Body of pancreas (tissue), 4 donors: Measurements from ENCODE around the gene LMNA. TPM values are rescaled to one million over a fixed set of nuclear protein-coding genes. Genes with fewer than 3 reads are reported as not detected.

Experiments used
- ATAC-seq: fragments of 150-250 bp; one replicate; pipeline ENCODE4 v1.9.1; 2016
- DNase-seq, 4 donors: peaks; one replicate each; pipeline ENCODE4 v3.0.0-alpha.2; 2019
- H3K27ac ChIP-seq, 4 donors: fragments of 200-600 bp; sonication (generic); 1 replicate in 3 of 4; 2 replicates in 1 of 4; pipeline versions ENCODE4 v1.5.1 to v1.6.1; 2016 to 2019; ENCODE audit warnings: mild to moderate bottlenecking in 1 of 4, mixed read lengths in 1 of 4, moderate library complexity in 1 of 4
- H3K27me3 ChIP-seq, 2 donors: fragments of 200-600 bp; sonication (generic); one replicate each; pipeline ENCODE4 v1.6.0; 2016; ENCODE audit warnings: mild to moderate bottlenecking in 1 of 2
- H3K36me3 ChIP-seq, 2 donors: fragments of 200-600 bp; sonication (generic); replicated peaks in 1 of 2; 2 replicates each; pipeline ENCODE4 v1.5.1; 2016; ENCODE audit warnings: low read depth in 2 of 2; ENCODE audit not compliant: insufficient read depth in 1 of 2
- H3K4me1 ChIP-seq: fragments of 200-600 bp; sonication (generic); one replicate; pipeline ENCODE4 v1.6.0; 2016
- H3K4me3 ChIP-seq, 2 donors: fragments of 200-600 bp; sonication (generic); 1 replicate in 1 of 2; 2 replicates in 1 of 2; pipeline ENCODE4 v1.5.1; 2016 to 2019
- H3K9me3 ChIP-seq, 3 donors: fragments of 200-600 bp; sonication (generic); 1 replicate in 2 of 3; 2 replicates in 1 of 3; pipeline ENCODE4 v1.5.1; 2016
- POLR2A ChIP-seq, 3 donors: fragments of 450-650 bp; IDR thresholded peaks; one replicate each; pipeline ENCODE4 v1.6.1; 2016; ENCODE audit warnings: antibody characterized with exemption in 3 of 3, mild to moderate bottlenecking in 2 of 3
- WGBS, 2 donors: methylation state at CpG; one replicate each; pipeline ENCODE4 v1.1.5; 2017; 5-methylcytosine and 5-hydroxymethylcytosine counted together
- intact Hi-C: fragments of 100-400 bp; cut with DNase I; formaldehyde crosslinking; loops from one replicate; pipeline ENCODE4 v1.15.1; 2023
- total RNA-seq, 2 donors: library from RNA; depleted of rRNA; stranded (reverse); fragments of >200 nt; gene quantifications; one replicate each; pipeline ENCODE4 v1.1.0, GENCODE V29; 2016
- TF ChIP-seq, protein P1 (sequence below), 7 experiments: fragments of 450-650 bp in 4 of 7; fragments of 200-600 bp in 3 of 7; sonication (generic) in 3 of 7; IDR thresholded peaks; one replicate each; pipeline ENCODE4 v1.5.1; 2016 to 2019; ENCODE audit warnings: antibody characterized with exemption in 7 of 7

LMNA gene
- total RNA-seq, 2 donors from 2014 or later = 152 to 186 TPM

DNA sequence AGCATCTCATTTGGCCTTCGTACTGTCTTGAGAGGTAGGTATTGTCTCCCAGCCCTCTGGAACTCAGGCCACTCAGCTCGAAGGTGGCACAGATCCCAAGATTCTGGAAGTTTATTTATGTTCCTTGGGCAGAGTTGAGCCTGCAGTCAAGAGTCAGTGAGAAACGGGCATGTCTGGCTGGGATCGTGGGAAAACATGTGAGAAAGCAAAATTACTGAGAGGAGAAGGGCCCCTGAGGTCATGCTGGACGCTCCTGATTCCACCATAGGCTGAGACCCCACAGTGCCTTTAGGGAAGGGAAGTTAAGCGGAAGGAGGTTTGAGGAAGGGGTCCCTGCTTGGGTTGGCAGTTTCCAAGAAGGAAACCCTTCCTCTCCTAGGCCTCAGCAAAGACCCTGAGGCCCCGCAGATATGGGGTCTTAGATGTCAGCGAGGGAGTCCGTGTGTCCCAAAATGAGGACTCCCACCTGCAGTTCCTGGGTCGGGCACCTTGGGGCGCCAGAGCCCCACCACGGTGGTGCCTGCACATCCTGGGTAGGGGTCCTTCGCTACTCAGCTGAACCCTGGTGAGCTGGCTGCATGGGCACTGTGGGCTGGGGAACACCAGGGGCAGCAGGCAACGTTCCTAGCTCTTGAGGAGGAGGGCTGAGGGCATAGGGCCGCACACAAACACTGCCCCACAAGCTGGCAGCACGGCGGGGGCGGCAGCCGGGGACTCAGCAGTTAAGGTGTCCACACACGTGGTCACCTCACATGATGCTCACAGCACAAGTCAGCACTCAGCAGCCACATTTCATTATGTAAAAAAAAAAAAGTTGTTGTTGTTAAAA is 26.6 kb downstream of the LMNA start:
- intact Hi-C loops = no loop called here
- TF ChIP-seq, protein P1, sequence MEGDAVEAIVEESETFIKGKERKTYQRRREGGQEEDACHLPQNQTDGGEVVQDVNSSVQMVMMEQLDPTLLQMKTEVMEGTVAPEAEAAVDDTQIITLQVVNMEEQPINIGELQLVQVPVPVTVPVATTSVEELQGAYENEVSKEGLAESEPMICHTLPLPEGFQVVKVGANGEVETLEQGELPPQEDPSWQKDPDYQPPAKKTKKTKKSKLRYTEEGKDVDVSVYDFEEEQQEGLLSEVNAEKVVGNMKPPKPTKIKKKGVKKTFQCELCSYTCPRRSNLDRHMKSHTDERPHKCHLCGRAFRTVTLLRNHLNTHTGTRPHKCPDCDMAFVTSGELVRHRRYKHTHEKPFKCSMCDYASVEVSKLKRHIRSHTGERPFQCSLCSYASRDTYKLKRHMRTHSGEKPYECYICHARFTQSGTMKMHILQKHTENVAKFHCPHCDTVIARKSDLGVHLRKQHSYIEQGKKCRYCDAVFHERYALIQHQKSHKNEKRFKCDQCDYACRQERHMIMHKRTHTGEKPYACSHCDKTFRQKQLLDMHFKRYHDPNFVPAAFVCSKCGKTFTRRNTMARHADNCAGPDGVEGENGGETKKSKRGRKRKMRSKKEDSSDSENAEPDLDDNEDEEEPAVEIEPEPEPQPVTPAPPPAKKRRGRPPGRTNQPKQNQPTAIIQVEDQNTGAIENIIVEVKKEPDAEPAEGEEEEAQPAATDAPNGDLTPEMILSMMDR (IDR thresholded peaks at IDR 0.05) = peak in 6 of 7 experiments; percentile 27 to 48 (median 43)
- TF ChIP-seq POLR2A (IDR thresholded peaks at IDR 0.05) = no peak
- no peak for ATAC-seq
- no peak overlapping the region for H3K27ac ChIP-seq
- H3K9me3 ChIP-seq = no peaks in the 10 kb centered on the region
- H3K27me3 ChIP-seq = no peaks in the 10 kb centered on the region
- H3K4me3 ChIP-seq = no peak overlapping the region
- WGBS, 2 donors = 51 to 54% methylated on average over 17 to 20 of the region's 20 CpGs
- H3K4me1 ChIP-seq = no peaks in the 10 kb centered on the region
- DNase-seq = no peak
- peaks cover 25 to 28% of the 10 kb centered on the region in 2 donors for H3K36me3 ChIP-seq

DNA sequence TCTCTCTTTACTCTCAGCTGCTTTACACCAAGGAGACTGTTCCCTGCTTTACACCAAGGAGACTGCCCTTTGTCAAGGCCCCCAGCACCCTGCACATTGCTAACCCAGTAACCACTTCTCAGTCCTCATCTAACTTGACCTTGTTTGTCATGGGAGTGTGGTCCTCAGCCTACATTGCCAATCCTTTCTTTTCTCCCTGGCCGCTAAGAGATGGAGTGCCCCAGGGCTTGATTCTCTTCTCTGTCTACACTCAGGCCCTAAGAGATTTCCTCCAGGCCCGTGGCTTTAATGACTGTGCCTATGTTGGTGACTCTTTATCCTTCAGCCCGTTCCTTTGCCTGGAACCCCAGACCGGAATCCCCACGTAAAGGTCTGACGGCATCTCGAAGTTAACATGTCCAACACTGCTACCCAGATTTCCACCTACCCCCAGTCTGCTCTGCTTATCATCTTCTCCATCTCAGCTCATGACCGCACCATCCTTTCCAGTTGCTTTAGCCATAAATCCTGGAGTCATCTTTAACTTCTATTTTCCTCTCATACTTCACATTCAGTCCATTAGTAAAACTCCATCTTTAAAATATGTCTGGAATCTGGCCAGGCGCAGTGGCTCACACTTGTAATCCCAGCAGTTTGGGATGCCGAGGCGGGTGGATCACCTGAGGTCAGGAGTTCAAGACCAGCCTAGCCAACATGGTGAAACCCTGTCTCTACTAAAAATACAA is 29.4 kb downstream of the LMNA start:
- no peaks in the 10 kb centered on the region for H3K27me3 ChIP-seq
- 56 to 61% methylated on average over 11 of the region's 11 CpGs for WGBS, 2 donors
- intact Hi-C loops = no loop called here
- DNase-seq (no peak), ATAC-seq (no peak)
- H3K27ac ChIP-seq = no peak overlapping the region
- peaks cover 0 to 3% of the 10 kb centered on the region in 2 donors for H3K36me3 ChIP-seq
- no peak overlapping the region for H3K4me3 ChIP-seq
- H3K9me3 ChIP-seq = no peaks in the 10 kb centered on the region
- no peak for TF ChIP-seq POLR2A (IDR thresholded peaks at IDR 0.05)
- TF ChIP-seq, protein P1 (IDR thresholded peaks at IDR 0.05) = no peak
- H3K4me1 ChIP-seq = no peaks in the 10 kb centered on the region

DNA sequence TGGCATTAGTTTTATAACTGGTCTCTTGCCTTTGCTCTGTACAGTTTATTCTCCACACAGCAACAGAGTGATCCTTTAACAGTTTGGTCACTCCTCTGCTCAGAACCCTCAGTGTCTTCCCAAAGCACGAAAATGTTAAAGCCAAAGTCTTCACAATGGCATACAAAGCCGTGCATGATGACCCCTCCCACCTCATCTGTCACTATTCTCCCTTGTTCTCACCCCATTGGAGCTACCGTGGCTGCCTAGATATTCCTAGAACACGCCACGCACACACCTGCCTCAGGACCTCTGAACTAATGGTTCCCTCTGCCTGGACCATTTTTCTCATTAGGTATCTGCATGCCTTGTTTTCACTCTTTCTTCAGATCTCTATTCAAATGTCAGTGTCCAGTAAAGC is 30.2 kb downstream of the LMNA start:
- Histone ChIP-seq H3K4me1 (no peaks in the 10 kb centered on the region), H3K27ac (no peak overlapping the region), H3K36me3 (no peaks in the 10 kb centered on the region), H3K27me3 (no peaks in the 10 kb centered on the region), H3K4me3 (no peak overlapping the region), H3K9me3 (no peaks in the 10 kb centered on the region)
- DNase-seq = no peak
- TF ChIP-seq, protein P1 (IDR thresholded peaks at IDR 0.05) = no peak
- no peak for TF ChIP-seq POLR2A (IDR thresholded peaks at IDR 0.05)
- intact Hi-C loops = loop anchor here (5.0 kb wide), 1 partner anchor 78 kb away; no protein-coding TSS in a partner anchor
- ATAC-seq = no peak
- 36 to 40% methylated on average over 5 of the region's 5 CpGs for WGBS, 2 donors

DNA sequence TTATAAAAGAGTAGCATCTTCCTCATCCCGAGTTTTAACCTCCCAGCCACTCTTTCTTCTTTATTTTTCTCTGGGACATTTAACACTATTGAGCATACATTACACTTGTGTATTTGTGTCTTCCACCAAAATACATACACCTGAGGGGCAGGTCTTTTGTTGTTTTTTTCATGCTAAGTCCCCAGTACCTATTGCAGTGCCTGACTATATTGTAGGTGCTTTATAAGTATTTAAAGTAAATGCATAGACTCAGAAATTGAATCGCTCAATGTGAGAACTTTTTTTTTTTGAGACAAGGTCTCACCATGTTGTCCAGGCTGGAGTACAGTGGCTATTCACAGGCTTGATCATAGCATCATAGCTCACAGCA is 31.1 kb downstream of the LMNA start:
- no peak for DNase-seq
- intact Hi-C loops = loop anchor here (5.0 kb wide), 1 partner anchor 77 kb away; no protein-coding TSS in a partner anchor
- Histone ChIP-seq H3K9me3 (no peaks in the 10 kb centered on the region), H3K4me3 (no peak overlapping the region), H3K36me3 (no peaks in the 10 kb centered on the region), H3K27ac (no peak overlapping the region), H3K4me1 (no peaks in the 10 kb centered on the region), H3K27me3 (no peaks in the 10 kb centered on the region)
- no peak for TF ChIP-seq POLR2A (IDR thresholded peaks at IDR 0.05)
- TF ChIP-seq, protein P1 (IDR thresholded peaks at IDR 0.05) = no peak
- WGBS, 2 donors = 44 to 48% methylated on average over 2 of the region's 2 CpGs
- no peak for ATAC-seq
